Activated CD4-positive, alpha-beta T cell treated with anti-CD3 and anti-CD28 coated beads, Interleukin-2, amount 10 ng/mL, durations not matched to agents 24 days and 14 days (primary cell): Measurements from ENCODE around the gene PSMD1. TPM values are rescaled to one million over a fixed set of nuclear protein-coding genes. Genes with fewer than 3 reads are reported as not detected.
"Not testable (repeated sequence)": the region's sequence is repeated elsewhere in the genome, so short reads cannot be mapped to it uniquely, and the experiment has no call there.

ENCODE experiments used
- DNase-seq: peaks from one replicate; pipeline ENCODE4 v3.0.0; 2022
- H3K27ac Mint-ChIP-seq: one replicate; pipeline ENCODE4 v1.8.0; 2022; ENCODE audit warnings: mild to moderate bottlenecking, mixed read lengths
- H3K27me3 Mint-ChIP-seq: one replicate; pipeline ENCODE4 v1.8.0; 2022; ENCODE audit warnings: mixed read lengths
- H3K36me3 Mint-ChIP-seq: one replicate; pipeline ENCODE4 v1.8.0; 2022; ENCODE audit warnings: low read depth, mild to moderate bottlenecking, mixed read lengths
- H3K4me1 Mint-ChIP-seq: one replicate; pipeline ENCODE4 v1.8.0; 2021; ENCODE audit warnings: mixed read lengths
- H3K4me3 Mint-ChIP-seq: one replicate; pipeline ENCODE4 v1.8.0; 2022; ENCODE audit warnings: mild to moderate bottlenecking, moderate library complexity, mixed read lengths
- H3K9me3 Mint-ChIP-seq: one replicate; pipeline ENCODE4 v1.8.0; 2021; ENCODE audit warnings: mixed read lengths
- intact Hi-C: fragments of 100-400 bp; cut with micrococcal nuclease; formaldehyde crosslinking; loops from one replicate; pipeline ENCODE4 v1.15.1; 2023
- total RNA-seq: library from RNA; stranded (reverse); gene quantifications from 2 replicates; pipeline ENCODE4 v1.2.3, GENCODE V29; 2022

The PSMD1 gene
- total RNA-seq, 1 donor from 2014 or later = 200 TPM

GRCh38 chr2:231126123-231126522 lies 69.5 kb downstream of the PSMD1 start:
- no peaks in the 10 kb centered on the region for H3K9me3 Mint-ChIP-seq
- peaks cover 3% of the 10 kb centered on the region for H3K36me3 Mint-ChIP-seq
- peaks cover 17% of the 10 kb centered on the region for H3K4me1 Mint-ChIP-seq
- no peak for DNase-seq
- no peak overlapping the region for H3K27ac Mint-ChIP-seq
- H3K27me3 Mint-ChIP-seq = no peaks in the 10 kb centered on the region
- intact Hi-C loops = no loop called here
- H3K4me3 Mint-ChIP-seq = no peak overlapping the region

- H3K27ac Mint-ChIP-seq = no peak overlapping the region
- intact Hi-C loops = no loop called here
- H3K4me3 Mint-ChIP-seq = no peak overlapping the region
- no peaks in the 10 kb centered on the region for H3K9me3 Mint-ChIP-seq
- no peaks in the 10 kb centered on the region for H3K27me3 Mint-ChIP-seq
- H3K4me1 Mint-ChIP-seq = peaks cover 17% of the 10 kb centered on the region
- no peak for DNase-seq
- peaks cover 3% of the 10 kb centered on the region for H3K36me3 Mint-ChIP-seq
Observed at GRCh38 chr2:231127480-231127879, 70.8 kb downstream of the PSMD1 start.

GRCh38 chr2:231127936-231128335 lies 71.3 kb downstream of the PSMD1 start:
- H3K4me3 Mint-ChIP-seq = no peak overlapping the region
- intact Hi-C loops = no loop called here
- peaks cover 20% of the 10 kb centered on the region for H3K4me1 Mint-ChIP-seq
- peaks cover 3% of the 10 kb centered on the region for H3K36me3 Mint-ChIP-seq
- no peaks in the 10 kb centered on the region for H3K27me3 Mint-ChIP-seq
- H3K9me3 Mint-ChIP-seq = no peaks in the 10 kb centered on the region
- H3K27ac Mint-ChIP-seq = no peak overlapping the region
- no peak for DNase-seq

- no peaks in the 10 kb centered on the region for H3K9me3 Mint-ChIP-seq
- peaks cover 16% of the 10 kb centered on the region for H3K4me1 Mint-ChIP-seq
- H3K27me3 Mint-ChIP-seq = no peaks in the 10 kb centered on the region
- H3K36me3 Mint-ChIP-seq = peaks cover 3% of the 10 kb centered on the region
- H3K27ac Mint-ChIP-seq = no peak overlapping the region
- H3K4me3 Mint-ChIP-seq = no peak overlapping the region
- no peak for DNase-seq
- intact Hi-C loops = no loop called here
Observed at GRCh38 chr2:231128541-231128940, 71.9 kb downstream of the PSMD1 start.

GRCh38 chr2:231129216-231129615 lies 72.5 kb downstream of the PSMD1 start:
- Mint-ChIP-seq H3K9me3 (no peaks in the 10 kb centered on the region), H3K36me3 (peaks cover 3% of the 10 kb centered on the region), H3K4me3 (no peak overlapping the region), H3K4me1 (peaks cover 11% of the 10 kb centered on the region), H3K27me3 (no peaks in the 10 kb centered on the region), H3K27ac (no peak overlapping the region)
- DNase-seq = no peak
- intact Hi-C loops = no loop called here

GRCh38 chr2:231130336-231131056 lies 73.8 kb downstream of the PSMD1 start:
- no peak for DNase-seq
- H3K27me3 Mint-ChIP-seq = no peaks in the 10 kb centered on the region

GRCh38 chr2:231132129-231132528 lies 75.5 kb downstream of the PSMD1 start:
- intact Hi-C loops = no loop called here
- no peak overlapping the region for H3K4me3 Mint-ChIP-seq
- no peak overlapping the region for H3K27ac Mint-ChIP-seq
- no peak for DNase-seq
- no peaks in the 10 kb centered on the region for H3K9me3 Mint-ChIP-seq
- H3K36me3 Mint-ChIP-seq = peaks cover 2% of the 10 kb centered on the region
- peaks cover 4% of the 10 kb centered on the region for H3K4me1 Mint-ChIP-seq
- no peaks in the 10 kb centered on the region for H3K27me3 Mint-ChIP-seq

More at GRCh38 chr2:231130336-231131056, 73.8 kb downstream of the PSMD1 start:
- Mint-ChIP-seq H3K9me3 (no peaks in the 10 kb centered on the region), H3K27ac (no peak overlapping the region), H3K36me3 (peaks cover 2% of the 10 kb centered on the region), H3K4me3 (no peak overlapping the region), H3K4me1 (peaks cover 4% of the 10 kb centered on the region)
- intact Hi-C loops = no loop called here

GRCh38 chr2:231133365-231134099 lies 76.9 kb downstream of the PSMD1 start:
- no peaks in the 10 kb centered on the region for H3K27me3 Mint-ChIP-seq
- H3K4me3 Mint-ChIP-seq = no peak overlapping the region
- no peak overlapping the region for H3K27ac Mint-ChIP-seq
- H3K4me1 Mint-ChIP-seq = peaks cover 4% of the 10 kb centered on the region
- peaks cover 2% of the 10 kb centered on the region for H3K36me3 Mint-ChIP-seq
- no peak for DNase-seq
- intact Hi-C loops = no loop called here
- no peaks in the 10 kb centered on the region for H3K9me3 Mint-ChIP-seq

GRCh38 chr2:231134910-231135655 lies 78.4 kb downstream of the PSMD1 start:
- Mint-ChIP-seq H3K36me3 (peaks cover 3% of the 10 kb centered on the region), H3K27ac (no peak overlapping the region), H3K4me1 (peaks cover 4% of the 10 kb centered on the region), H3K27me3 (no peaks in the 10 kb centered on the region), H3K4me3 (no peak overlapping the region), H3K9me3 (no peaks in the 10 kb centered on the region)
- DNase-seq = no peak
- intact Hi-C loops = no loop called here

GRCh38 chr2:231138699-231139098 lies 82.0 kb downstream of the PSMD1 start:
- Mint-ChIP-seq H3K27ac (no peak overlapping the region), H3K4me3 (no peak overlapping the region), H3K4me1 (no peaks in the 10 kb centered on the region), H3K27me3 (no peaks in the 10 kb centered on the region), H3K36me3 (peaks cover 3% of the 10 kb centered on the region), H3K9me3 (no peaks in the 10 kb centered on the region)
- DNase-seq = no peak
- intact Hi-C loops = no loop called here

GRCh38 chr2:231139796-231140195 lies 83.1 kb downstream of the PSMD1 start:
- peaks cover 3% of the 10 kb centered on the region for H3K36me3 Mint-ChIP-seq
- no peaks in the 10 kb centered on the region for H3K27me3 Mint-ChIP-seq
- intact Hi-C loops = no loop called here
- H3K4me3 Mint-ChIP-seq = no peak overlapping the region
- H3K4me1 Mint-ChIP-seq = no peaks in the 10 kb centered on the region
- no peak for DNase-seq
- H3K9me3 Mint-ChIP-seq = no peaks in the 10 kb centered on the region
- no peak overlapping the region for H3K27ac Mint-ChIP-seq

- DNase-seq, H3K4me3 Mint-ChIP-seq, H3K27ac Mint-ChIP-seq, H3K9me3 Mint-ChIP-seq, intact Hi-C loops, H3K4me1 Mint-ChIP-seq, H3K27me3 Mint-ChIP-seq, H3K36me3 Mint-ChIP-seq: not testable (repeated sequence)
Observed at GRCh38 chr2:231140808-231141207, 84.1 kb downstream of the PSMD1 start.

- Mint-ChIP-seq H3K36me3 (peaks cover 31% of the 10 kb centered on the region), H3K9me3 (no peaks in the 10 kb centered on the region), H3K4me3 (no peak overlapping the region), H3K27me3 (no peaks in the 10 kb centered on the region), H3K4me1 (no peaks in the 10 kb centered on the region), H3K27ac (no peak overlapping the region)
- intact Hi-C loops = no loop called here
- no peak for DNase-seq
Observed at GRCh38 chr2:231144896-231145295, 88.2 kb downstream of the PSMD1 start.

- Mint-ChIP-seq H3K9me3 (no peaks in the 10 kb centered on the region), H3K36me3 (peaks cover 36% of the 10 kb centered on the region), H3K4me3 (no peak overlapping the region), H3K4me1 (no peaks in the 10 kb centered on the region), H3K27ac (no peak overlapping the region), H3K27me3 (no peaks in the 10 kb centered on the region)
- no peak for DNase-seq
- intact Hi-C loops = no loop called here
Observed at GRCh38 chr2:231146665-231147064, 90.0 kb downstream of the PSMD1 start.
